Measurements from ENCODE around the gene VSIG1.

DNA sequence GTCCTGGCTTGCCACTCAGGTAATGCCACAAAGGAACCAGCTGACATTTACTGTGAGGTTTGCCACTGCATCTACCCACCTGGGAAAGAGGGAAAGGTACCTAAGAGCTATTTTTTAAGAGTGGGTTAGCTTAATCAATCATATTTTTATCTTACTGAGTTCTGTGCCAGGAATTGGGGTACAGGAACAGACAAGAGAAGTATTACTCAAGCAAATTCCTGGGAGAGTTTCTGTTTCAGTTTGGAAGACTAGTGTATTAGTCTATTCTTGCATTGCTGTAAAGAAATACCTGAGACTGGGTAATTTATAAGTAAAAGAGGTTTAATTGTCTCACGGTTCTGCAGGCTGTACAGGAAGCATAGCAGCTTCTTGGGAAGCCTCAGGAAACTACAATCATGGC lies 23.3 kb downstream of the VSIG1 start:
- TF ChIP-seq POLR2A (IDR thresholded peaks at IDR 0.05; ENCODE audit: low read depth, low read length), result no peak
- TF ChIP-seq TAF1 (IDR thresholded peaks at IDR 0.05; ENCODE audit: low read depth, low read length), result no peak
- TF ChIP-seq POLR2AphosphoS5 (IDR thresholded peaks at IDR 0.05; ENCODE audit: low read depth, low read length), result no peak
- no peak for TF ChIP-seq POU2F2 (IDR thresholded peaks at IDR 0.05; ENCODE audit: low read depth, low read length)
- no peak for TF ChIP-seq SPI1 (IDR thresholded peaks at IDR 0.05; ENCODE audit: low read depth, low read length)

All from GM12891 (cell line).